Spleen (tissue), 11 donors: Measurements from ENCODE around the gene HIPK3. TPM values are rescaled to one million over a fixed set of nuclear protein-coding genes. Genes with fewer than 3 reads are reported as not detected.
A peak's percentile ranks its signal among the peaks of the same experiment; 100 is the strongest.

Experiments
- DNase-seq: peaks from one replicate; pipeline ENCODE4 v3.0.0-alpha.2; 2020
- H3K27ac ChIP-seq, 8 donors: fragments of 200-600 bp; sonication (generic) in 7 of 8; 1 replicate in 4 of 8; 2 replicates in 4 of 8; pipeline versions ENCODE4 v1.5.0 to v1.8.0; 2016 to 2021; ENCODE audit warnings: inconsistent platforms in 4 of 8, mild to moderate bottlenecking in 4 of 8, moderate library complexity in 1 of 8
- H3K27me3 ChIP-seq, 7 donors: fragments of 200-600 bp; sonication (generic) in 6 of 7; replicated peaks in 1 of 7; 1 replicate in 4 of 7; 2 replicates in 3 of 7; pipeline versions ENCODE4 v1.5.0 to v1.8.0; 2016 to 2021; ENCODE audit warnings: inconsistent platforms in 3 of 7, mild to moderate bottlenecking in 1 of 7
- H3K36me3 ChIP-seq, 6 donors: fragments of 200-600 bp; sonication (generic) in 5 of 6; 1 replicate in 4 of 6; 2 replicates in 2 of 6; pipeline versions ENCODE4 v1.5.0 to v1.8.0; 2016 to 2021; ENCODE audit warnings: inconsistent platforms in 2 of 6
- H3K4me1 ChIP-seq, 6 donors: fragments of 200-600 bp; sonication (generic) in 5 of 6; 1 replicate in 3 of 6; 2 replicates in 3 of 6; pipeline versions ENCODE4 v1.5.0 to v1.8.0; 2016 to 2021; ENCODE audit warnings: inconsistent platforms in 3 of 6
- H3K4me3 ChIP-seq, 8 donors: fragments of 200-600 bp; sonication (generic) in 7 of 8; 1 replicate in 4 of 8; 2 replicates in 4 of 8; pipeline versions ENCODE4 v1.5.0 to v1.8.0; 2016 to 2021; ENCODE audit warnings: inconsistent platforms in 4 of 8, mild to moderate bottlenecking in 4 of 8, moderate library complexity in 2 of 8
- H3K9me3 ChIP-seq, 8 donors: fragments of 200-600 bp; sonication (generic) in 7 of 8; 1 replicate in 4 of 8; 2 replicates in 4 of 8; pipeline versions ENCODE4 v1.5.0 to v1.8.0; 2016 to 2021; ENCODE audit warnings: inconsistent platforms in 4 of 8
- POLR2A ChIP-seq, 3 donors: fragments of 450-650 bp; IDR thresholded peaks; one replicate each; pipeline ENCODE4 v1.5.1; 2017; ENCODE audit warnings: antibody characterized with exemption in 3 of 3, mild to moderate bottlenecking in 1 of 3
- POLR2AphosphoS5 ChIP-seq, 3 donors: sonication (generic); formaldehyde crosslinking; IDR thresholded peaks; one replicate each; pipeline ENCODE4 v1.5.1; 2017; ENCODE audit warnings: antibody characterized with exemption in 3 of 3
- WGBS, 5 donors: extraction: QIAGEN DNeasy Blood & Tissue Kit in 3 of 5; methylation state at CpG; one replicate each; pipeline versions ENCODE4 v1.1.5 to v1.1.7; 2013 to 2018; 5-methylcytosine and 5-hydroxymethylcytosine counted together
- intact Hi-C: fragments of 100-400 bp; cut with DNase I; formaldehyde crosslinking; loops from one replicate; pipeline ENCODE4 v1.15.0; 2023; ENCODE audit warnings: low total_unique reads
- polyA plus RNA-seq, 3 donors: library from polyadenylated mRNA; stranded (reverse); fragments of 200-250 nt; gene quantifications; one replicate each; pipeline ENCODE4 v1.2.1, GENCODE V29; 2013
- total RNA-seq, 7 donors: library from RNA; depleted of rRNA in 3 of 7; stranded (reverse); fragments of >200 nt in 3 of 7; fragmentation: NEBNext Ultra II Directional in 4 of 7; extraction: Animal tissue kit (Norgen Biotek cat#: 25700) in 4 of 7; gene quantifications; one replicate each; pipeline versions ENCODE4 v1.1.0 to v1.2.1, GENCODE V29; 2016 to 2021
- TF ChIP-seq, protein P1 (sequence below), 11 experiments: fragments of 200-600 bp in 7 of 11; fragments of 450-650 bp in 4 of 11; sonication (generic) in 4 of 11; IDR thresholded peaks in 8 of 11; conservative IDR thresholded peaks in 3 of 11; 1 replicate in 7 of 11; 2 replicates in 4 of 11; pipeline versions ENCODE4 v1.4.0 to v1.8.0; 2016 to 2021; ENCODE audit warnings: antibody characterized with exemption in 11 of 11, inconsistent platforms in 4 of 11, mild to moderate bottlenecking in 1 of 11
- donor health status: healthy with polysubstance abuse.
- donor health status: DM: no; HTN: no; CAD: no; lungs with moderate emphysema.
- donor health status: DM: no; HTN: no; CAD: no.
- donor health status: Bipolar disorder and iron deficiency.
- donor health status: healthy.
- donor health status: DM: no; HTN: no; CAD: no.
- donor health status: DM: yes; HTN: yes; CAD: no.

The HIPK3 gene
- total and polyA plus RNA-seq, 10 donors, result 11.5 to 192 (median 127) TPM

DNA sequence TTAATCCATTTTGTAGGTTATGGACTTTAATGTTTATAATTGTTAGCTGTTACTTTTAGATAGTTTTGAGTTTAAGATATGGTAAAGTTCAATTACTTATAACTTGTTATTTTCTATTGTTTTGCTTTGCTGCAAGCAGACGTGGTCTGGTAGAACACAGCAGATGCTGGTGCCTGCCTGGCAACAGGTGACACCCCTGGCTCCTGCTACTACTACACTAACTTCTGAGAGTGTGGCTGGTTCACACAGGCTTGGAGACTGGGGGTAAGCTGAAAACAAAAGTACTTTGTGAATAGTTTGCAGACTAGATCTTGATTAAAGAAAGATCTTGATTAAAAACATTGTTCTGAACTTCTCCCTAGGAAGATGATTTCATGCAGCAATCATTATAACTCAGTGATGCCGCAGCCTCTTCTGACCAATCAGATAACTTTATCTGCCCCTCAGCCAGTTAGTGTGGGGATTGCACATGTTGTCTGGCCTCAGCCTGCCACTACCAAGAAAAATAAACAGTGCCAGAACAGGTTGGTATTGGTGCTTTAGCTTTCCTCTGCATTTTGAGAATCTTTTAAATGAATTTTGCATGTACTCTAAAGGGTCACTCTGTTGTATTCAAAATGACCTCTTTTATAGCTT is 90.4 kb downstream of the HIPK3 start:
- Histone ChIP-seq H3K9me3 (no peaks in the 10 kb centered on the region), H3K4me1 (peaks cover 0 to 8% (median 0%) of the 10 kb centered on the region in 6 donors), H3K4me3 (no peak overlapping the region), H3K36me3 (peaks cover 0 to 100% (median 68%) of the 10 kb centered on the region in 6 donors), H3K27me3 (no peaks in the 10 kb centered on the region), H3K27ac (peak overlapping the region in 2 of 8 donors; percentile 27 to 45)
- intact Hi-C loops, result no loop called here
- DNase-seq, result peak; percentile 84
- WGBS, 5 donors, result 67 to 82% (median 81%) methylated on average over 2 of the region's 2 CpGs
- TF ChIP-seq, protein P1, sequence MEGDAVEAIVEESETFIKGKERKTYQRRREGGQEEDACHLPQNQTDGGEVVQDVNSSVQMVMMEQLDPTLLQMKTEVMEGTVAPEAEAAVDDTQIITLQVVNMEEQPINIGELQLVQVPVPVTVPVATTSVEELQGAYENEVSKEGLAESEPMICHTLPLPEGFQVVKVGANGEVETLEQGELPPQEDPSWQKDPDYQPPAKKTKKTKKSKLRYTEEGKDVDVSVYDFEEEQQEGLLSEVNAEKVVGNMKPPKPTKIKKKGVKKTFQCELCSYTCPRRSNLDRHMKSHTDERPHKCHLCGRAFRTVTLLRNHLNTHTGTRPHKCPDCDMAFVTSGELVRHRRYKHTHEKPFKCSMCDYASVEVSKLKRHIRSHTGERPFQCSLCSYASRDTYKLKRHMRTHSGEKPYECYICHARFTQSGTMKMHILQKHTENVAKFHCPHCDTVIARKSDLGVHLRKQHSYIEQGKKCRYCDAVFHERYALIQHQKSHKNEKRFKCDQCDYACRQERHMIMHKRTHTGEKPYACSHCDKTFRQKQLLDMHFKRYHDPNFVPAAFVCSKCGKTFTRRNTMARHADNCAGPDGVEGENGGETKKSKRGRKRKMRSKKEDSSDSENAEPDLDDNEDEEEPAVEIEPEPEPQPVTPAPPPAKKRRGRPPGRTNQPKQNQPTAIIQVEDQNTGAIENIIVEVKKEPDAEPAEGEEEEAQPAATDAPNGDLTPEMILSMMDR (IDR thresholded peaks at IDR 0.05 in 8 of 11, conservative IDR thresholded peaks at IDR 0.05 in 3 of 11), result no peak
- TF ChIP-seq POLR2AphosphoS5 (IDR thresholded peaks at IDR 0.05) (no peak), POLR2A (IDR thresholded peaks at IDR 0.05) (no peak)

DNA sequence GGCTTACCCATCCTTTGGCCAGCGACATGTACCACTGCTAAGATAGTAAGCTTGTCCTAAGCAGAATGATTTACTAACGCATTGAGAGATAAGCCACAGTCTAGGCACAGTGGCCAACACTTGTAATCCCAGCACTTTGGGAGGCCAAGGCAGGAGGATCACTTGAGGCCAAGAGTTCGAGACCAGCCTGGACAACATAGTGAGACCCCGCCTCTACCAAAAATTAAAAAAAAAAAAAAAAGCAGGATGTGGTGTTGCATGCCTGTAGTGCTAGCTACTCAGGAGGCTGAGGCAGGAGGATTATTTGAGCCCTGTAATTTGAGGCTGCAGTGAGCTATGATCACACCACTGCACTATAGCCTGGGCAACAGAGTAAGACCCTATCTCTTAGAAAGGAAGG is 93.1 kb downstream of the HIPK3 start:
- intact Hi-C loops, result loop anchor here (10.0 kb wide), 1 partner anchor 385 kb away; no protein-coding TSS in a partner anchor
- Histone ChIP-seq H3K27ac (no peak overlapping the region), H3K4me1 (peaks cover 0 to 8% (median 0%) of the 10 kb centered on the region in 6 donors), H3K27me3 (no peaks in the 10 kb centered on the region), H3K36me3 (peaks cover 0 to 100% (median 80%) of the 10 kb centered on the region in 6 donors), H3K9me3 (no peaks in the 10 kb centered on the region), H3K4me3 (no peak overlapping the region)
- TF ChIP-seq, protein P1 (IDR thresholded peaks at IDR 0.05 in 8 of 11, conservative IDR thresholded peaks at IDR 0.05 in 3 of 11), result no peak
- TF ChIP-seq POLR2A (IDR thresholded peaks at IDR 0.05) (no peak), POLR2AphosphoS5 (IDR thresholded peaks at IDR 0.05) (no peak)
- no peak for DNase-seq
- WGBS, 5 donors, result 98 to 100% (median 99%) methylated on average over 4 of the region's 4 CpGs

DNA sequence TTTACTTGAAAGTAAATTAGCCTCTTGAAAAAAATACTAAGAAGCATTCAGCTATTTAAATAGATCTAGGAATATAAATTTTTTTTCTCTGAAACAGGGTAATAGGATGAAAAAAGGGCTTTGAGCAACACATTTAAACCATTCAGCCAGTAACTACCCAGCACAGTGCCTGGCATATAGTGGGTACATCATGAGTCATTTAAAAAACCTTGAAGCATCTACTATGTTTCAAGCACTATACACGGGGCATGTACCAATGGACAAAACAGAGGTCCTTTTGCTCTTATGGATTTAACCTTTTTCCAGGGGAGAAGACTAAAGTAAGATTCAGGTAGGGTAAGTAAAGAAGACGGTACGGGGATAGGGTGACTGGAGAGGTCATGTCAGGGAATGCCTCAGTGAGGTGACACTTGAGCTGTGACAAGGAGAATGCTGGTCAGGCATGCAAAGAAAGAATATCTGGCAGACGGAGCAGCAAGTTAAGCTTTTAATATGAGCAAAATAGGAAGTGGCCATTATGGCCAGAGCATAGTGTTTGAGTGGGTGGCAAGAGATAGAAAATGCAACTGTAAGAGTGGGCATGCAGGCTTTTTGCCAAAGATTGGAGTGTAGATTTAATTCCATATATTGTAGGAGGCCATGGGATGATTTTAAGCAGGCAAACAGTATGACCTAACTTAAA is 101.1 kb downstream of the HIPK3 start:
- Histone ChIP-seq H3K27me3 (no peaks in the 10 kb centered on the region), H3K4me1 (peaks cover 0 to 5% (median 4%) of the 10 kb centered on the region in 6 donors), H3K36me3 (peaks cover 0 to 34% (median 15%) of the 10 kb centered on the region in 6 donors), H3K4me3 (no peak overlapping the region), H3K9me3 (no peaks in the 10 kb centered on the region), H3K27ac (no peak overlapping the region)
- no peak for DNase-seq
- intact Hi-C loops, result loop anchor here (5.0 to 10.0 kb wide), 2 partner anchors 329 to 393 kb away; no protein-coding TSS in a partner anchor
- 74 to 80% (median 79%) methylated on average over 4 of the region's 4 CpGs for WGBS, 5 donors
- TF ChIP-seq POLR2AphosphoS5 (IDR thresholded peaks at IDR 0.05), result peak in 1 of 3 donors; percentile 40
- TF ChIP-seq, protein P1 (IDR thresholded peaks at IDR 0.05 in 8 of 11, conservative IDR thresholded peaks at IDR 0.05 in 3 of 11), result no peak

DNA sequence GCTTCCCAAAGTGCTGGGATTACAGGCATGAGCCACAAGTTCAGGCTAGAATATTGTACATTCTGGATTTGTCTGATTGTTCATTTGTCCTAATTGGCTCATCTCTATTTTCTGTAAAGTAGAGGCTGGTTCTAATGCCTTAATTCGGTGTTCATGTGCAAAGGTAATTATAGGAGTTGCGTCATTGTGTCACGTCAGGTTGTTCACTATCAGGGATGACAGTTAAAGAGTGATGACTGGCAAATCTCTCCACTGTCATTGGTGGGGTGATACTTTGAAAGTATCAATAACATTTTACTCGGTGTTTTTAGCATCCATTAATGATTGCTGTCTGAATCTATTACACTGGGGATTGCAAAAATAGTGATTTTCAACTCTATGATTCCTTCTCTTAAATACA is 103.5 kb downstream of the HIPK3 start:
- intact Hi-C loops, result loop anchor here (5.0 kb wide), 1 partner anchor 382 kb away; no protein-coding TSS in a partner anchor
- DNase-seq, result no peak
- WGBS, 5 donors, result 80 to 91% (median 85%) methylated on average over 4 of the region's 4 CpGs
- H3K27me3 ChIP-seq, result no peaks in the 10 kb centered on the region
- H3K36me3 ChIP-seq, result peaks cover 0 to 11% (median 0%) of the 10 kb centered on the region in 6 donors
- no peak for TF ChIP-seq POLR2A (IDR thresholded peaks at IDR 0.05)
- TF ChIP-seq, protein P1 (IDR thresholded peaks at IDR 0.05 in 8 of 11, conservative IDR thresholded peaks at IDR 0.05 in 3 of 11), result no peak
- no peak for TF ChIP-seq POLR2AphosphoS5 (IDR thresholded peaks at IDR 0.05)
- no peaks in the 10 kb centered on the region for H3K9me3 ChIP-seq
- H3K27ac ChIP-seq, result no peak overlapping the region
- H3K4me1 ChIP-seq, result peaks cover 0 to 5% (median 4%) of the 10 kb centered on the region in 6 donors
- no peak overlapping the region for H3K4me3 ChIP-seq
